H1 (cell line): Measurements from ENCODE around the gene KLK7. TPM values are rescaled to one million over a fixed set of nuclear protein-coding genes. Genes with fewer than 3 reads are reported as not detected.

Experiments used
- CTCF ChIA-PET: fragments of 300-600 bp; sonication (Branson Sonifier 250); formaldehyde crosslinking; loops from one replicate; lab custom pipeline; 2021; ENCODE audit not compliant: partially characterized antibody; lab: Charles Lee
- POLR2A ChIA-PET: fragments of 300-600 bp; sonication (Branson Sonifier 250); formaldehyde crosslinking; loops from one replicate; lab custom pipeline; 2021; ENCODE audit warnings: inconsistent platforms; ENCODE audit not compliant: partially characterized antibody; lab: Charles Lee
- DNase-seq, 2 experiments: peaks; one replicate each; pipeline versions ENCODE4 v3.0.0 to v3.0.0-alpha.2; 2010 to 2022; ENCODE audit warnings: low spot score in 2 of 2, low read depth in 1 of 2, mixed read lengths in 1 of 2
- FAIRE-seq: peaks from 2 replicates; lab custom pipeline; 2011; peaks lifted over from hg19 to GRCh38; lab: Jason Lieb, UNC
- H2AFZ ChIP-seq: 2 replicates; pipeline ENCODE4 v1.8.1; 2012; ENCODE audit warnings: low read length, inconsistent platforms
- H2AK5ac ChIP-seq: 2 replicates; pipeline ENCODE4 v1.6.1; 2013; ENCODE audit warnings: low read depth, low read length
- H2BK120ac ChIP-seq: replicated peaks from 2 replicates; pipeline ENCODE3; 2013; ENCODE audit warnings: low read depth, low read length, inconsistent platforms
- H2BK12ac ChIP-seq: 2 replicates; pipeline ENCODE4 v1.6.1; 2013; ENCODE audit warnings: low read depth, low read length
- H2BK15ac ChIP-seq: 2 replicates; pipeline ENCODE4 v1.6.1; 2013; ENCODE audit warnings: low read length
- H2BK20ac ChIP-seq: 2 replicates; pipeline ENCODE4 v1.6.1; 2013; ENCODE audit warnings: low read length
- H2BK5ac ChIP-seq: 2 replicates; pipeline ENCODE4 v1.6.1; 2013; ENCODE audit warnings: low read depth, low read length
- H3K14ac ChIP-seq: 2 replicates; pipeline ENCODE4 v1.6.1; 2013; ENCODE audit warnings: inconsistent platforms; ENCODE audit not compliant: insufficient read length
- H3K18ac ChIP-seq: 2 replicates; pipeline ENCODE4 v1.6.1; 2013; ENCODE audit warnings: low read length; ENCODE audit errors: extremely low read depth
- H3K23ac ChIP-seq: 2 replicates; pipeline ENCODE4 v1.6.1; 2013; ENCODE audit warnings: inconsistent platforms; ENCODE audit not compliant: insufficient read length
- H3K23me2 ChIP-seq: 2 replicates; pipeline ENCODE4 v1.6.1; 2013; ENCODE audit warnings: low read depth, low read length
- H3K27ac ChIP-seq: 2 replicates; pipeline ENCODE4 v1.6.1; 2011; ENCODE audit warnings: low read depth, low read length, inconsistent platforms
- H3K27me3 ChIP-seq, 4 experiments: replicated peaks in 1 of 4; 1 replicate in 1 of 4; 2 replicates in 3 of 4; pipeline versions ENCODE4 v1.6.1 to v1.8.1; 2011 to 2013; ENCODE audit warnings: low read length in 3 of 4, mild to moderate bottlenecking in 3 of 4, inconsistent platforms in 2 of 4, mixed read lengths in 2 of 4, moderate library complexity in 1 of 4; ENCODE audit not compliant: control insufficient read depth in 3 of 4, insufficient read depth in 3 of 4; ENCODE audit errors: extremely low read depth in 1 of 4
- H3K36me3 ChIP-seq, 4 experiments: 2 replicates each; pipeline versions ENCODE4 v1.6.1 to v1.8.1; 2011 to 2013; ENCODE audit warnings: mild to moderate bottlenecking in 4 of 4, low read length in 3 of 4, moderate library complexity in 2 of 4, control low read depth in 1 of 4, inconsistent platforms in 1 of 4; ENCODE audit not compliant: insufficient read depth in 4 of 4, control insufficient read depth in 2 of 4
- H3K4ac ChIP-seq: replicated peaks from 2 replicates; pipeline ENCODE3; 2013; ENCODE audit warnings: low read length, low read depth, mixed read lengths, inconsistent platforms; ENCODE audit not compliant: insufficient read length
- H3K4me1 ChIP-seq, 4 experiments: replicated peaks in 1 of 4; 1 replicate in 1 of 4; 2 replicates in 3 of 4; pipeline versions ENCODE4 v1.6.1 to v1.8.1; 2011 to 2013; ENCODE audit warnings: low read length in 3 of 4, inconsistent platforms in 2 of 4, mixed read lengths in 1 of 4; ENCODE audit not compliant: insufficient read depth in 4 of 4, control insufficient read depth in 3 of 4
- H3K4me2 ChIP-seq, 2 experiments: 2 replicates each; pipeline versions ENCODE4 v1.6.1 to v1.8.1; 2011 to 2013; ENCODE audit warnings: low read depth in 2 of 2, low read length in 2 of 2, control low read depth in 1 of 2, inconsistent platforms in 1 of 2, mild to moderate bottlenecking in 1 of 2; ENCODE audit not compliant: insufficient read depth in 1 of 2
- H3K4me3 ChIP-seq, 4 experiments: fragments of 200-600, 300-600 bp in 1 of 4; sonication (generic), shearing (Covaris generic), sonication (Bioruptor Twin) in 1 of 4; 2 replicates each; pipeline versions ENCODE4 v1.5.1 to v1.8.1; 2011 to 2016; ENCODE audit warnings: low read length in 4 of 4, low read depth in 3 of 4, control low read depth in 2 of 4, inconsistent platforms in 2 of 4, mild to moderate bottlenecking in 2 of 4, mixed read lengths in 1 of 4, moderate library complexity in 1 of 4; ENCODE audit not compliant: insufficient read depth in 2 of 4; ENCODE audit errors: extremely low read depth in 1 of 4
- H3K56ac ChIP-seq: replicated peaks from 2 replicates; pipeline ENCODE3; 2013; ENCODE audit warnings: low read depth, mild to moderate bottlenecking, mixed read lengths, low read length, inconsistent platforms; ENCODE audit not compliant: insufficient read length
- H3K79me1 ChIP-seq: 2 replicates; pipeline ENCODE4 v1.6.1; 2013; ENCODE audit warnings: low read depth, low read length, control low read depth
- H3K79me2 ChIP-seq, 2 experiments: 2 replicates each; pipeline versions ENCODE4 v1.6.1 to v1.8.1; 2012 to 2013; ENCODE audit warnings: low read length in 2 of 2, mild to moderate bottlenecking in 2 of 2, inconsistent platforms in 1 of 2; ENCODE audit not compliant: insufficient read depth in 2 of 2, control insufficient read depth in 1 of 2
- H3K9ac ChIP-seq, 4 experiments: replicated peaks in 1 of 4; 1 replicate in 1 of 4; 2 replicates in 3 of 4; pipeline versions ENCODE4 v1.6.1 to v1.8.1; 2011 to 2013; ENCODE audit warnings: low read depth in 3 of 4, low read length in 3 of 4, control low read depth in 2 of 4, mild to moderate bottlenecking in 2 of 4, moderate library complexity in 2 of 4, inconsistent platforms in 1 of 4; ENCODE audit errors: extremely low read depth in 1 of 4
- H3K9me3 ChIP-seq, 2 experiments: 2 replicates each; pipeline versions ENCODE4 v1.6.1 to v1.8.1; 2012 to 2013; ENCODE audit warnings: mild to moderate bottlenecking in 2 of 2, moderate library complexity in 2 of 2, control low read depth in 1 of 2, inconsistent platforms in 1 of 2, low read depth in 1 of 2, low read length in 1 of 2, mixed read lengths in 1 of 2; ENCODE audit not compliant: insufficient read depth in 2 of 2
- H4K20me1 ChIP-seq, 2 experiments: replicated peaks in 1 of 2; 2 replicates each; pipeline versions ENCODE3 to v1.8.1; 2011 to 2013; ENCODE audit warnings: inconsistent platforms in 2 of 2, low read length in 2 of 2, mild to moderate bottlenecking in 1 of 2; ENCODE audit not compliant: insufficient read depth in 2 of 2, control insufficient read depth in 1 of 2
- H4K5ac ChIP-seq: 2 replicates; pipeline ENCODE4 v1.6.1; 2013; ENCODE audit warnings: low read length, low read depth, mixed read lengths, inconsistent platforms; ENCODE audit not compliant: insufficient read length
- H4K8ac ChIP-seq: 2 replicates; pipeline ENCODE4 v1.8.0; 2013; ENCODE audit warnings: mild to moderate bottlenecking, moderate library complexity, low read length, inconsistent platforms; ENCODE audit not compliant: insufficient read depth; ENCODE audit errors: extremely low read depth
- H4K91ac ChIP-seq: replicated peaks from 2 replicates; pipeline ENCODE3; 2013; ENCODE audit warnings: low read length, mixed read lengths, inconsistent platforms; ENCODE audit not compliant: insufficient read length
- ASH2L ChIP-seq: fragments of 200-600, 300-600 bp; sonication (generic); IDR thresholded peaks from one replicate; pipeline ENCODE4 v1.7.1; 2017; ENCODE audit warnings: low read length
- JUND ChIP-seq: IDR thresholded peaks from 2 replicates; pipeline ENCODE4 v1.6.1; 2011; ENCODE audit warnings: mild to moderate bottlenecking, improper control_type of control experiment, low read length
- NANOG ChIP-seq: IDR thresholded peaks from 2 replicates; pipeline ENCODE4 v1.6.1; 2011; ENCODE audit warnings: low read length, low read depth, mild to moderate bottlenecking, inconsistent platforms; ENCODE audit not compliant: insufficient read depth, poor library complexity, severe bottlenecking
- PHF8 ChIP-seq: fragments of 200-600 bp; sonication (generic); conservative IDR thresholded peaks from 2 replicates; pipeline ENCODE4 v1.7.1; 2012; ENCODE audit warnings: low read depth, mild to moderate bottlenecking, inconsistent platforms, low read length, moderate library complexity
- POLR2AphosphoS5 ChIP-seq: IDR thresholded peaks from 2 replicates; pipeline ENCODE4 v1.6.1; 2011; ENCODE audit warnings: low read depth, low read length
- YY1 ChIP-seq: IDR thresholded peaks from 2 replicates; pipeline ENCODE4 v1.6.1; 2011; ENCODE audit warnings: low read depth, mild to moderate bottlenecking, low read length
- WGBS, 2 experiments: shearing (Covaris generic) in 1 of 2; methylation state at CpG; one replicate each; pipeline versions ENCODE4 v1.1.6 to v1.1.7; 2013 to 2015; ENCODE audit warnings: low lambda C conversion rate in 2 of 2, mixed read lengths in 2 of 2, inconsistent platforms in 1 of 2, low coverage in 1 of 2, missing lambda C conversion rate in 1 of 2; ENCODE audit not compliant: insufficient replicate concordance in 2 of 2, insufficient coverage in 1 of 2, insufficient read length in 1 of 2; ENCODE audit errors: extremely low coverage in 1 of 2, missing lambda C conversion rate in 1 of 2; 5-methylcytosine and 5-hydroxymethylcytosine counted together
- polyA plus RNA-seq, 7 experiments: library from polyadenylated mRNA; depleted of rRNA in 3 of 7; stranded (reverse) in 5 of 7; unstranded in 2 of 7; fragments of >200 nt in 5 of 7; fragments of 200-250 nt in 2 of 7; gene quantifications; 1 replicate in 5 of 7; 2 replicates in 1 of 7; 4 replicates in 1 of 7; pipeline versions ENCODE4 v1.2.1 to v1.2.3, GENCODE V29; 2011 to 2013; ENCODE audit warnings: missing spikeins in 2 of 7, mixed read lengths in 2 of 7
- total RNA-seq: library from RNA; stranded (reverse); fragmentation: NEBNext Ultra II Directional; extraction: Animal tissue kit (Norgen Biotek cat#: 25700); gene quantifications from 2 replicates; pipeline ENCODE4 v1.2.1, GENCODE V29; 2021

Gene KLK7
- total and polyA plus RNA-seq, 2 of the 8 experiments (the other 6 are each of a cell fraction or from before 2014, with no cell fraction given): 0.73 to 1.4 TPM

- no peak overlapping the region for H2BK120ac ChIP-seq
- H3K4me2 ChIP-seq: no peak overlapping the region
- ChIA-PET POLR2A (interaction anchor here (1.0 to 1.5 kb wide), 4 partner anchors 15 to 219 kb away, joined by 3 read pairs; no protein-coding TSS in a partner anchor), CTCF (interaction anchor here (0.6 to 15.0 kb wide), 12 partner anchors 13 to 1645 kb away, joined by 3 to 269 read pairs (median 10); no protein-coding TSS in a partner anchor)
- peaks cover 0 to 7% (median 2%) of the 10 kb centered on the region in 4 experiments; a peak in 4 of 7 replicates for H3K4me1 ChIP-seq
- no peak overlapping the region for H3K18ac ChIP-seq
- H3K23me2 ChIP-seq: peaks cover 14% of the 10 kb centered on the region; the same call in 1 of the 2 replicates
- no peak overlapping the region for H3K27ac ChIP-seq
- H3K36me3 ChIP-seq: no peaks in the 10 kb centered on the region
- H4K20me1 ChIP-seq: no peaks in the 10 kb centered on the region
- H3K79me2 ChIP-seq: no peaks in the 10 kb centered on the region
- FAIRE-seq: no peak
- H4K91ac ChIP-seq: no peak overlapping the region
- H2AK5ac ChIP-seq: peak overlapping the region; percentile 17; the same call in 1 of the 2 replicates
- no peak overlapping the region for H2AFZ ChIP-seq
- H3K4me3 ChIP-seq: no peak overlapping the region
- H2BK12ac ChIP-seq: peak overlapping the region; percentile 29; the same call in 1 of the 2 replicates
- 88% methylated on average over 19 of the region's 19 CpGs; no CpG with 5 or more reads in 1 of the 2 experiments for WGBS, 2 experiments
- H3K9ac ChIP-seq: no peak overlapping the region
- DNase-seq: no peak
- H4K5ac ChIP-seq: no peak overlapping the region
- H3K79me1 ChIP-seq: no peaks in the 10 kb centered on the region
- peaks cover 0 to 30% (median 19%) of the 10 kb centered on the region in 4 experiments; a peak in 5 of 7 replicates for H3K27me3 ChIP-seq
- H3K4ac ChIP-seq: no peak overlapping the region
- H2BK20ac ChIP-seq: no peak overlapping the region
- no peaks in the 10 kb centered on the region for H3K9me3 ChIP-seq
- no peak overlapping the region for H3K56ac ChIP-seq
- H2BK15ac ChIP-seq: no peak overlapping the region; the same call in 1 of the 2 replicates
- peak overlapping the region; percentile 78 for H4K8ac ChIP-seq
- no peak overlapping the region for H3K14ac ChIP-seq
- TF ChIP-seq POLR2AphosphoS5 (no peak), JUND (no peak), ASH2L (no peak), NANOG (no peak), PHF8 (no peak), YY1 (no peak)
- no peak overlapping the region for H3K23ac ChIP-seq
- no peak overlapping the region for H2BK5ac ChIP-seq
These were observed 32.1 kb upstream of the KLK7 start for GRCh38 chr19:51015691-51016267.
